NT2/D1 (cell line): ENCODE measurements around the gene ABCA2.

Experiments
- SUZ12 ChIP-seq: IDR thresholded peaks from 2 replicates; pipeline ENCODE4 v1.6.1; 2011; ENCODE audit not compliant: insufficient read length, insufficient read depth; ENCODE audit errors: extremely low read depth
- YY1 ChIP-seq: IDR thresholded peaks from 2 replicates; pipeline ENCODE4 v1.6.1; 2011; ENCODE audit not compliant: insufficient read length, insufficient read depth
- ZNF274 ChIP-seq: IDR thresholded peaks from 2 replicates; pipeline ENCODE4 v1.6.1; 2011; ENCODE audit warnings: mild to moderate bottlenecking, low read depth, low read length

DNA sequence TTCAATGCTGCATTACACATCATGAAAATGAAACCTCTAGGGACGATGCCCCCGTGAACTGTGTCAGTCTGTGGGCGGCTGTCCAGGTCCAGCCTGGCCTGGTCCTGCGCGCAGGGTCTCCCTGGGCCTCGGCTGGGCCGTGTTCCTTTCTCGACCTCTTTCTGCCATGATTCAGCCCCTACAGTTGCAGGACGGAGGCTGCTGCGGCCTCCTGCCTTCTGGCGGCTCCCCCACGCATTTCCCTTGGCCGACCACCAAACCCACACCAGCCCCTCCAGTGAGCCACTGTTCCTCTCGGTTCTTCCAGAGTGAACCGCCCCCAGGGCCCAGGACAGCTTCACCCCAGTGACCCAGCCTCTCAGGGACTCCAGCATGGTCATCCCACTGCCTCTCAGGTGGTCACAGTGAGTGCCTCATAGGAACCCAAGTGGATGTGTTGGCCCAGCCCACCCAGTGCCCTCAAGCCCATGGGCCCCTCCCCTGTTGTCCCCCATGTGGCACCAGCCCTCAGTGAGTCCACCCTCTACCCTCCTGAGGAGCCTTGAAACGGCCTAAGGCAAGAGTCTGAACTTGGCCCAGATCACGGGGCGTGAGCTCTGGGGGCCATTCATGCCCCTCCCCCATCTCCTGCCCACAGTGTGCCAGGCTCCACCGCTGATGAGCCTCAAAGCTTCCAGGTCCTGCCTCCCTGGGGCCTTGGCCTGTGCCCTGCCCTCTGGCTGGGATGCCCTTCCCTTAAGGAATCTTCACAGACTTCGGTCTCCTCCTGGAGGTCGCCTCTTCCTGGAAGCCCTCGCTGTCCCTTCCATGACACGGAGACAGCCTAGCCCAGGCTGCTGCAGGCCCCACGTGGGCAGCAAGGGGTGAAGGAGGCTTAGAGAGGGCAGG is 21.7 kb downstream of the ABCA2 start:
- TF ChIP-seq ZNF274 (no peak), YY1 (no peak), SUZ12 (no peak)
